Astrocyte of the spinal cord (primary cell): ENCODE measurements around the gene PIGQ.

ENCODE experiments used
- DNase-seq: peaks from one replicate; pipeline ENCODE4 v3.0.0; 2011; ENCODE audit warnings: low read depth, low spot score
- H3K4me3 ChIP-seq: 2 replicates; pipeline ENCODE4 v1.5.1; 2011; ENCODE audit warnings: low read depth, mild to moderate bottlenecking, low read length, moderate library complexity
- CTCF ChIP-seq: IDR thresholded peaks from 2 replicates; pipeline ENCODE4 v1.5.1; 2012; ENCODE audit warnings: low read depth, mild to moderate bottlenecking, low read length, inconsistent platforms
- in situ Hi-C: cut with HindIII; loops from 2 replicates; pipeline ENCODE4 v1.10.0; 2017; ENCODE audit warnings: low sequenced_read_pairs

The PIGQ gene

DNA sequence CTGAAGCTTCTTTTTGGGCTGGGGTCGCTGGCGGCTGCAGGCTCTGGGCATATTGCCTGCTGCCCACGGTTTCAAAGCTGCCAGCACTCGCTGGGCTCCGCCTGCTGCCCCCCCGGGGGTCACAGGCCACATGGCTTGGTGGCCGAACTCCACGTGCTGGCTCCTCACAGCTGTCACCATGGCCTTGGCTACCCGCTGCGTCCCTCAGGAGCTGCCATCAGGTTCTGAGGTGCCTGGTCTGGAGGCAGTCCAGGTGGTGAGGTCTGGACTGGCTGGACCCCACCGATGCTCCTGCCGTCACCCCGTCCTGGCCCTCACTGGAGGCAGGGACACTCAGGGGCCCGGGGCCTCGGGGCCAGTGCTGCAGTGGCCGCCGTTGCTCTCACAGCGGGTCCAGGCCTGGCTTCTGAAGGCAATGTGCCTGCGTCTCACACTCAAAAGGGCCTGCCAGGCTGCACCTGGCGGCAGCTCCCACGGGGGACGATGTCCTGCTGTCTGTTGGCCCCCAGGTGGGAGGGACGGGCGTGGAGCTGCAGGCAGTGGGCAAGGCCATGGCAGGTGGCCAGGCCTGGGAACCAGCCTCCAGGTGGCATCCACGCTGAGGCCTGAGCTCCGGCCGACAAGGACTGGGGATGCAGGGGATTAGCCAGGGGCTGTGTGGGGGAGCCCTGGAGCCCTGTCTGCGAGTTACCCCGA is 29.0 kb upstream of the PIGQ start:
- no peak for DNase-seq
- no peak overlapping the region for H3K4me3 ChIP-seq
- TF ChIP-seq CTCF, result no peak
- in situ Hi-C loops, result no loop called here

- in situ Hi-C loops, result no loop called here
- H3K4me3 ChIP-seq, result no peak overlapping the region
- TF ChIP-seq CTCF, result no peak
- DNase-seq, result no peak
These were observed 26.2 kb upstream of the PIGQ start for GRCh38 chr16:543301-544164.

DNA sequence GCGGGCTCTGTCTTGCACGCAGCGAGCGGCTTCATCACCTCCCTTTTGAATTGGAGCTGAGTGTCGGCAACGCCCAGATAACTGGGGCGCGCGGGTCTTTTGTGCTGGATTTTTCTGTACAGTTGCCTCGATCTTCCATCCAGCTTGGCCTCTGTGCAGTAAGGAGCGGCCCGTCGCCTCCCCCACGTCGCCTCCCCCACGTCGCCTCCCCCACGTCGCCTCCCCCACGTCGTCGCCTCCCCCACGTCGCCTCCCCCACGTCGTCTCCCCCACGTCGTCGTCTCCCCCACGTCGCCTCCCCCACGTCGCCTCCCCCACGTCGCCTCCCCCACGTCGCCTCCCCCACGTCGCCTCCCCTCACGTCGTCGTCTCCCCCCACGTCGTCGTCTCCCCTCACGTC is 25.3 kb upstream of the PIGQ start:
- H3K4me3 ChIP-seq, result no peak overlapping the region
- no peak for DNase-seq
- no peak for TF ChIP-seq CTCF
- in situ Hi-C loops, result no loop called here

GRCh38 chr16:546909-547770 is 22.6 kb upstream of the PIGQ start:
- DNase-seq, result no peak
- peak; percentile 46 for TF ChIP-seq CTCF
- in situ Hi-C loops, result no loop called here
- H3K4me3 ChIP-seq, result no peak overlapping the region

- no peak overlapping the region for H3K4me3 ChIP-seq
- TF ChIP-seq CTCF, result no peak
- DNase-seq, result no peak
- in situ Hi-C loops, result no loop called here
These were observed 21.2 kb upstream of the PIGQ start for GRCh38 chr16:548586-548985.

DNA sequence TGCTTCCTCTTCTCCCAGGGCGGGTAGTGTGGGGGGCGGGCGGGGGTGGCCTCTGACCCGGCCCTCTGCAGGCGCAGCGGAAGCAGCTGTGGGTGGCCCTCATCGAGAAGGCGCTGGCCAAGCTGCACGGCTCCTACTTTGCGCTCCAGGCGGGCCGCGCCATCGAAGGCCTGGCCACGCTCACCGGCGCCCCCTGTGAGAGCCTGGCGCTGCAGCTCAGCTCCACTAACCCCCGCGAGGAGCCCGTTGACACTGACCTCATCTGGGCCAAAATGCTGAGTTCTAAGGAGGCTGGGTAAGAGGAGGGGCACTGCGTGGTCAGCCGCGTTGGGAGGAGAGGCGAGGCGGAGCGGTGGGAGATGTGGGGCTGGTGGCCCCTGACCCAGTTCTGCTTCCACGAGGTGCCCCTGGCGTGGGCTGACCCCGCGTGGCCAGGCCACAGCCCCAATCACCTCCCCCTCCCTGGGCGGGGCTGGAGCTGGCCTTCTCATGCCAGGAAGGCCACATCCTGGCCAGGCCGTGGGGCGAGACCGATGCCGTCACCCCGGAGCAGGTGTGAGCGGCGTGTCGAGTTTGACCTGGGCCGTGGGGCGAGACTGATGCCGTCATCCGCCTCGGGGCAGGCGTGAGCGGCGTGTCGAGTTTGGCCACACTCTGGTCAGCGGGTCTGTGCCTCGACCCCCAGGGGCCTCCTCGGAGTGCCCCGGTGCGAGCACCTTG is 20.1 kb upstream of the PIGQ start:
- in situ Hi-C loops, result no loop called here
- H3K4me3 ChIP-seq, result no peak overlapping the region
- DNase-seq, result no peak
- TF ChIP-seq CTCF, result peak; percentile 29
